ENCODE data around the gene GNA14.
"Not testable (repeated sequence)": the region's sequence is repeated elsewhere in the genome, so short reads cannot be mapped to it uniquely, and the experiment has no call there.

GNA14 gene

GRCh38 chr9:77440057-77440456 lies 208.1 kb downstream of the GNA14 start:
- no peak for DNase-seq

- no peak for DNase-seq
These were observed 209.5 kb downstream of the GNA14 start for GRCh38 chr9:77438653-77439052.

- DNase-seq = no peak
These were observed 212.4 kb downstream of the GNA14 start for GRCh38 chr9:77435688-77436087.

GRCh38 chr9:77435277-77435676 lies 212.8 kb downstream of the GNA14 start:
- no peak for DNase-seq

- no peak for DNase-seq
These were observed 214.3 kb downstream of the GNA14 start for GRCh38 chr9:77433675-77434445.

- DNase-seq = no peak
These were observed 216.1 kb downstream of the GNA14 start for GRCh38 chr9:77432053-77432452.

- no peak for DNase-seq
These were observed 218.2 kb downstream of the GNA14 start for GRCh38 chr9:77429928-77430327.

- DNase-seq = no peak
These were observed 220.7 kb downstream of the GNA14 start for GRCh38 chr9:77427256-77427927.

- DNase-seq = no peak
These were observed 221.4 kb downstream of the GNA14 start for GRCh38 chr9:77426712-77427111.

- no peak for DNase-seq
These were observed 223.1 kb downstream of the GNA14 start for GRCh38 chr9:77424993-77425392.

- DNase-seq = no peak
These were observed 224.3 kb downstream of the GNA14 start for GRCh38 chr9:77423841-77424240.

- DNase-seq = no peak
These were observed 225.2 kb downstream of the GNA14 start for GRCh38 chr9:77422969-77423368.

GRCh38 chr9:77421506-77422265 lies 226.4 kb downstream of the GNA14 start:
- DNase-seq = no peak

- no peak for DNase-seq
These were observed 227.5 kb downstream of the GNA14 start for GRCh38 chr9:77420641-77421040.

- no peak for DNase-seq
These were observed 229.9 kb downstream of the GNA14 start for GRCh38 chr9:77418226-77418625.

- no peak for DNase-seq
These were observed 230.6 kb downstream of the GNA14 start for GRCh38 chr9:77417566-77417965.

- DNase-seq = not testable (repeated sequence)
These were observed 239.6 kb downstream of the GNA14 start for GRCh38 chr9:77408521-77408920.

GRCh38 chr9:77403239-77403638 lies 244.9 kb downstream of the GNA14 start:
- DNase-seq = no peak

GRCh38 chr9:77402286-77402685 lies 245.8 kb downstream of the GNA14 start:
- no peak for DNase-seq

GRCh38 chr9:77399964-77400363 lies 248.2 kb downstream of the GNA14 start:
- no peak for DNase-seq

GRCh38 chr9:77398581-77398980 lies 249.5 kb downstream of the GNA14 start:
- DNase-seq = not testable (repeated sequence)

GRCh38 chr9:77392328-77392727 lies 255.8 kb downstream of the GNA14 start:
- no peak for DNase-seq

- DNase-seq = no peak
These were observed 256.3 kb downstream of the GNA14 start for GRCh38 chr9:77391834-77392233.

- DNase-seq = no peak
These were observed 261.9 kb downstream of the GNA14 start for GRCh38 chr9:77386187-77386586.

Data from activated CD4-positive, CD25-positive, alpha-beta regulatory T cell treated with anti-CD3 and anti-CD28 coated beads, Interleukin-2, amount 50 U/mL, for 72 hours (primary cell).